Measurements from ENCODE around the gene GNPTG.

DNA sequence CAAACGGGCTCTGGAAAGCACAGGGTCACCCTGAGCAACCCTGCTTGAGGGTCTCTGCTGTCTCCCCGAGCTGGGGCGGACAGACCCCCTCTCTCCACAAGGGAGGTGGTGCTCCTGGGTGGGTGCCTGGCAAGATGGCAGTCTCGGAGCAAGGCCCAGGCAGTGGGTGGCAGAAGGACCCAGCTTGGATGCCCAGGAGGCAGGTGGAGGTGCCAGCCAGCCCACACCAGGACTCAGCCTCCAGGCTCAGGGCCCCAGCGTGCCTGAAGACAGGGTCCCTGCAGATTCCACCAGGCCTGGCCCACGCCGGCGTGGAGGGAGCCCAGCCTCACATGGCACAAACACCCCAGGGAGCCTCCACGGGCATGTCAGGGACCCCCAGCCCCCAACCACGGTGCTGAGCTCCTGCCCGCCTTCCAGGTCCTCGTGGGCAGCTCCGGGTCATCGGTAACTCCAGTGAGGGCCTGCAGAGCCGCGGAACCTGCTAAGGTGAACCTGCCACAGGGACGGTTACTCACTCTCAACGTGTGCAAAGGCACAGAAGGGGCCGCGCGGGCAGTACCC is 42.0 kb downstream of the GNPTG start:
- TF ChIP-seq, protein P1, sequence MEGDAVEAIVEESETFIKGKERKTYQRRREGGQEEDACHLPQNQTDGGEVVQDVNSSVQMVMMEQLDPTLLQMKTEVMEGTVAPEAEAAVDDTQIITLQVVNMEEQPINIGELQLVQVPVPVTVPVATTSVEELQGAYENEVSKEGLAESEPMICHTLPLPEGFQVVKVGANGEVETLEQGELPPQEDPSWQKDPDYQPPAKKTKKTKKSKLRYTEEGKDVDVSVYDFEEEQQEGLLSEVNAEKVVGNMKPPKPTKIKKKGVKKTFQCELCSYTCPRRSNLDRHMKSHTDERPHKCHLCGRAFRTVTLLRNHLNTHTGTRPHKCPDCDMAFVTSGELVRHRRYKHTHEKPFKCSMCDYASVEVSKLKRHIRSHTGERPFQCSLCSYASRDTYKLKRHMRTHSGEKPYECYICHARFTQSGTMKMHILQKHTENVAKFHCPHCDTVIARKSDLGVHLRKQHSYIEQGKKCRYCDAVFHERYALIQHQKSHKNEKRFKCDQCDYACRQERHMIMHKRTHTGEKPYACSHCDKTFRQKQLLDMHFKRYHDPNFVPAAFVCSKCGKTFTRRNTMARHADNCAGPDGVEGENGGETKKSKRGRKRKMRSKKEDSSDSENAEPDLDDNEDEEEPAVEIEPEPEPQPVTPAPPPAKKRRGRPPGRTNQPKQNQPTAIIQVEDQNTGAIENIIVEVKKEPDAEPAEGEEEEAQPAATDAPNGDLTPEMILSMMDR (IDR thresholded peaks at IDR 0.05; ENCODE audit: control extremely low read depth in 1 of 3, insufficient read depth in 1 of 3, low read depth in 1 of 3, low read length in 3 of 3), result no peak
- TF ChIP-seq POLR2A (IDR thresholded peaks at IDR 0.05; ENCODE audit: control extremely low read depth in 1 of 2, low read depth in 2 of 2, low read length in 2 of 2), result no peak
- TF ChIP-seq YY1 (IDR thresholded peaks at IDR 0.05; ENCODE audit: low read depth, low read length), result no peak
- TF ChIP-seq, protein P2, sequence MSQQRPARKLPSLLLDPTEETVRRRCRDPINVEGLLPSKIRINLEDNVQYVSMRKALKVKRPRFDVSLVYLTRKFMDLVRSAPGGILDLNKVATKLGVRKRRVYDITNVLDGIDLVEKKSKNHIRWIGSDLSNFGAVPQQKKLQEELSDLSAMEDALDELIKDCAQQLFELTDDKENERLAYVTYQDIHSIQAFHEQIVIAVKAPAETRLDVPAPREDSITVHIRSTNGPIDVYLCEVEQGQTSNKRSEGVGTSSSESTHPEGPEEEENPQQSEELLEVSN (IDR thresholded peaks at IDR 0.05), result no peak
- no peak for TF ChIP-seq SIN3A (conservative IDR thresholded peaks at IDR 0.05 in 1 of 2, IDR thresholded peaks at IDR 0.05 in 1 of 2; ENCODE audit: low read depth in 1 of 2, low read length in 2 of 2)
- TF ChIP-seq JUN (IDR thresholded peaks at IDR 0.05; ENCODE audit: low read depth, low read length), result no peak
- TF ChIP-seq RXRA (IDR thresholded peaks at IDR 0.05; ENCODE audit: insufficient read depth, low read depth, low read length), result no peak
- TF ChIP-seq CREB1 (IDR thresholded peaks at IDR 0.05), result no peak
- no peak for TF ChIP-seq CHD2 (IDR thresholded peaks at IDR 0.05; ENCODE audit: low read length)
- TF ChIP-seq EP300 (IDR thresholded peaks at IDR 0.05; ENCODE audit: borderline replicate concordance in 1 of 2, low read depth in 2 of 2, low read length in 2 of 2), result no peak
